ENCODE data around the gene LHFPL6. TPM values are rescaled to one million over a fixed set of nuclear protein-coding genes. Genes with fewer than 3 reads are reported as not detected.

Gene LHFPL6
- polyA plus RNA-seq (ENCODE audit: insufficient read length) = 48.9 TPM

DNA sequence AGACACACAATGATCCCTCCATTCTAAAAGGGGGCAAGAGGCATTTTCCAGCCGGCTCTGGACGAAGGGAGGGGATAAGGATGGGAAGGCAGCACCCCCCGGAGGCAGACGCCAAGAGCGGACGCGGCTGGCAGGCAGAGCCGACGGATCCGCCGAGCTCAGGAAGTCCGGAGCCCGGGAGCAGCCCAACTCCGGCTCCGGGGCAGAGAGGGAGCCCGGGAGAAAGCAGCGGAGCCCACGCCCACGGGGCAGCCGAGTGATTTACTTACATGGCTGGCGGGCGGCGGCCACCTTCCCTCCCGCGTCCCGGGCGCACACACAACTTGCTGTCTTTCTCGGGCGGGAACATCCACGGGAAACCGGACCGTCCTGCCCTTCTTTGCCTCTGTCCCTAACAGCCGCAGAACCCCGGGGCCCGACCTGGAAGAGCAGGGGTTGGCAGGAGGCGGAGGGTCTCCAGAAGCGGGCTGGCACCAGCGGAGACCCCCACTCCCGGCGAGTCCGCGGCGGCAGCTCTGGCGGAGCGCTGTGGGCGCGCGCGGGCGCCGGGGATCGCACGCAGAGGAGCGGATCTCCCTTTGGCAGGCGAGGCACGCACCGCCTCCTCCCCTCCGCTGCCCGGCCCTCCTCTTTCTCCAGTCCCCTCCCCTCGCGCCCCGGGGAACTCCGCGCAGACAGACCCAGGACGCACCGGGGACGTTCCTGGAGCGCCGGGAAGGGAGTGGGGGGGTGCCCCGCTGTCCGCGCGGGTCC lies at the start of gene LHFPL6:
TSS of gene LHFPL6 (minus strand) at position 580 of the 753 bp plus-strand sequence.
- no peak for DNase-seq (ENCODE audit: low read depth)

- DNase-seq (ENCODE audit: low read depth) = no peak
Observed at GRCh38 chr13:39646122-39646521, 43.1 kb upstream of the LHFPL6 start.

DNA sequence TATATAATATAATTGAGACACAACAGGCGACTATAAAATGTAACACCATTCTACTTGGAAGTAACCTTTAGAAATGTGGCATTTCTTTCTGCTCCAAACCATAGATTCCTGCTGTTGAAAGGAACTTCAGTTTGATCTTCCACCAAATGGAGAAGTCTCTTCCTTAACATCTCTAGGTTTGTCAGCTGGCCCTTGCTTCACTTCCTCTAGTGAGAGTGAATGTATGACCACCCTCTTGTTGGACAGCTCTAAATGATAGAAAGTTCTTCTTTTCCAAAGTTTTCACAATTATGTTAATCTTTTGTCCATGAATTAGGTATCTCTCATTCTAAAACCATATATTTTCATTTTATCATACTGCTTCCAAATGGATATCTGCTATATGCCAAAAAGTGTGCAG lies 38.7 kb upstream of the LHFPL6 start:
- no peak for DNase-seq (ENCODE audit: low read depth)

GRCh38 chr13:39637890-39638289 lies 34.9 kb upstream of the LHFPL6 start:
- no peak for DNase-seq (ENCODE audit: low read depth)

DNA sequence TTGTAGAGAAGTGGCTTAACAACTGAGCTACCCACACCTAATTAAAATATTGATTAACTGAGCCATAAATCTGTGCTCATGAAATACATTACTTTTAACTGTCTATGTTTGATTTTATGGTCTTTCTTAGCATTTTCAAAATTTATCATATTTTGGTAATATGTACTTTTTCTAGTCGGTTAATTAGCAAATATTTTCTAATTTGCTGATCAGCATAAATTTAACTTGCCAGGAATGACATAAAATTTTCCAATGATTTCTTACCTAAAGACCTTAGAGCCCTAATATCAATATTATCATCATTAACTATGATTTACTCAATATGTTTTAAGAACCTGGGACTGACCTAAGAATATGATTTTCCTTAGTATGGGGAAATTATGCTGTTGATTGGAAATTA lies 32.6 kb upstream of the LHFPL6 start:
- no peak for DNase-seq (ENCODE audit: low read depth)

- no peak for DNase-seq (ENCODE audit: low read depth)
Observed at GRCh38 chr13:39632994-39633393, 30.0 kb upstream of the LHFPL6 start.

GRCh38 chr13:39631307-39631706 lies 28.3 kb upstream of the LHFPL6 start:
- DNase-seq (ENCODE audit: low read depth) = no peak

DNA sequence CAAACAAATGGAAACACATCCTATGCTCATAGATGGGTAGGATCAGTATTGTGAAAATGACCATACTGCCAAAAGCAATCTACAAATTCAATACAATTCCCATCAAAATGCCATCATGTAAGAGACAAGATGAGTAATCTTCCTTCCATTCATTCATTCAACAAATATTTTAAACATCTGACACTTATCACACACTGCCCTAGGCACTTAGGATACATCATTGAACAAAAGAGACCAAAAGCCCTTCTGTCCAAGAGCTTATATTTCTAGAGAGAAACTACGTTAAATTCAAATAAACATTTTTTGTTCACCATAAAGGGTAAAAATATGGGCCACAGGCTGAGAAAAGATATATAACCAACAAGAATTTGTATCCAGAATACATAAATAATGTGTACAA lies 20.5 kb upstream of the LHFPL6 start:
- DNase-seq (ENCODE audit: low read depth) = no peak

GRCh38 chr13:39618561-39618960 lies 15.6 kb upstream of the LHFPL6 start:
- DNase-seq (ENCODE audit: low read depth) = no peak

DNA sequence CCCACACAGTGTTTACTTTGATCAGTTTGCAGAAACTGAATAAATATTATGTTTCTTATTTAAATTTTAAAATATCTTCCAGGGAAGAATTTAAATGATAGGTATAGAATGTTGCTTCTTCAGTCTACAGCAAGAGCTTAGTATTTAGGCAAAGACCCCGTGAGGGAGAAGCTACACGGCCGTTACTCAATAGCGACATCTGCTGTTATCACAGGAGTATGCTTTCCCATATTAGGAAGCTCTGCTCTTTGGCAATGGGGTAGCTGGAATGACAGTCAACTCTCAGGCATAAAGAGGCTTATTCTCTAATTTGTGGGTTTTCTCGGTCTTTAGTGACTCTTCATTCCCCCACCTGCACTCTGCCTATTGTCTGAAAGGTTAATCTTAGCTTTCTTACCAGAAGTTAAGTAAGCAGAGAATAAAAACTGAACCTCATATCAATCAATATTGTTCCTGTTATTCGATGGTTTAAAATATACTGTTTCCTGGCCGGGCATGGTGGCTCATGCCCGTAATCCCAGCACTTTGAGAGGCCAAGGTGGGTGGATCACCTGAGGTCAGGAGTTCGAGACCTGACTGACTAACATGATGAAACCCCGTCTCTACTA lies 13.2 kb upstream of the LHFPL6 start:
- DNase-seq (ENCODE audit: low read depth) = no peak

- DNase-seq (ENCODE audit: low read depth) = no peak
Observed at GRCh38 chr13:39612023-39612637, 9.1 kb upstream of the LHFPL6 start.

DNA sequence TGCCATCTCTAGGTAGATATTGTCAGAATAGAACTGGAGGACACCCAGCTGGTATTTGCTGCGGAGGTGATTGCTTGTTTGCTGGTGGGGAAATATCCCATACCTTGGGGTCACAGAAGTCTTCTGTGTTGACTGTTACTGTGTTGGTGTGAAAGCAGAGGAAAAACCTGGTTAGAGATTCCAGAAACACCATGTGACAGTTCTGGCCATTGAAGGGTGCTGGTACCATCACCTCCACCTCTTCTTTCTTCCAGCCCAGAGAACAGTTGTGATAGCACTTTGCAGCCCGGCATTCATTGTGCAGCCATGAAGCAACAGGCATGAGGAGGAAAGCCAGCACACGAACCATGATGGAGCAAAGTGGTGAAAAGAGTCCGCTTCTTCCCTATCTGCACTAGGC lies 4.9 kb upstream of the LHFPL6 start:
- no peak for DNase-seq (ENCODE audit: low read depth)

GRCh38 chr13:39605677-39606320 lies 2.8 kb upstream of the LHFPL6 start:
- no peak for DNase-seq (ENCODE audit: low read depth)

- DNase-seq (ENCODE audit: low read depth) = no peak
Observed at GRCh38 chr13:39604756-39605155, 1.8 kb upstream of the LHFPL6 start.

DNA sequence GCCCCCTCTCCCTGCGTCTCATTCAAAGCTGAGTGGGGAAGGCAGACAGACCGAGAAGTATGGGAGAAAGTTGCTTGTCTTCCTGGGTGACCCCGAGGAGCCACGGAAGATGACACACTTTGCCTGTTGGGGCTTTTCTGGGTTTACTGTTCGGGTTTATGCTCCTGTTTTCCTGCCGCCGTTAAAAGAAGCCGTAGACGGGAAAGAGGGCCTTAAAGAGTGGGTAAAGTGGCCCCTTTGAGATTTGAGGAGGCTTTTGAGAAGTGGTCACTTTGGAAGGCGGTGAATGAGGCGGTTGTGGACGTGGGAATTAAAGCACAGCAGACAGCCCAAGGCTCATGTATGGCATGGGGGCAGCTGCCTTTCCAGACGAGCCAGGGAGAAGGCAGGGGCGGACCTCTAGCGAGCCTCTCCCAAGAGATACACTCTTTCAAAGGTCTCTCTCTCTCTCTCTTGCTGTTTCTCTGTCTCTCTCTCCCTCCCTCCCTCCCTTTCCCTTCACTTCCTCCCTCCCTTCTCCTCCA lies 493 bp upstream of the LHFPL6 start:
- no peak for DNase-seq (ENCODE audit: low read depth)

- DNase-seq (ENCODE audit: low read depth) = no peak
Observed at GRCh38 chr13:39602277-39602613, 748 bp downstream of the LHFPL6 start.

GRCh38 chr13:39601636-39602035 lies 1.4 kb downstream of the LHFPL6 start:
- DNase-seq (ENCODE audit: low read depth) = no peak

DNA sequence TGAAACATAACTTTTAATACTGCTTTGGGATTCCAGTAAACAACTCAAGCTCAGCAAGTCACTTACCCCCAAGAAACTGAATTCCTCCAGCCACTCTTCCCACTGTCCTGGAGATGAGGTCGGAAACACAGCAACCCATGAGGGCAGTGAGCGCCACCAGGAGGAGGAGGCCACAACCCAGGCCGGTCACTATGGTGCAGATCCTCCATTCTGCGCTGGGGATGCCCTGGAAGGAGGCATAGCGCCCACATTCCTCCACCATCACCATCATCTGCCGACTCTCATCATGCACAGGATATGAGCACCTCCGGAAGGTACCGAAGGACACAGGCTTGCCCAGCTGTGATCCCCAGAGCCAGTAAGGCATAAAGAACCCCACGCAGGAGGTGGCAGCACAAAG lies 2.2 kb downstream of the LHFPL6 start:
- DNase-seq (ENCODE audit: low read depth) = no peak

DNA sequence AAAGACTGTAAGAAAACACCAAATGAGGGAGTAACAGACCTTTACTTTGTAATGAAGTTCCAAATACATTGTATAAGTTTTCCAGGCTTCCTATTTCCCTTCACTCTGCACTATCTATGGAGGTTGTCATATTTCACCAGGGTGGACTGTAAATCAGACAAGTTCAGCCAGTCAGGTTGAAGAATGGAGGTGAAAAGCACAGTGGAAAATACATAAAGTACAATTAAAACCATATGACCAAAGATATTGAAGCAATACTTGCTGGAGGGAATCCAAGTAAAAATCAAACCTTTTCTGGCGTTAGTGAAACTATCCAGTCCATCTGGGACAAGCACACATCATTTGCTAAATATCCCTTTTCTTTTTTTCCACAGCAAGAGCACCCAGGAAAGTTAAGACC lies 3.2 kb downstream of the LHFPL6 start:
- DNase-seq (ENCODE audit: low read depth) = no peak

DNA sequence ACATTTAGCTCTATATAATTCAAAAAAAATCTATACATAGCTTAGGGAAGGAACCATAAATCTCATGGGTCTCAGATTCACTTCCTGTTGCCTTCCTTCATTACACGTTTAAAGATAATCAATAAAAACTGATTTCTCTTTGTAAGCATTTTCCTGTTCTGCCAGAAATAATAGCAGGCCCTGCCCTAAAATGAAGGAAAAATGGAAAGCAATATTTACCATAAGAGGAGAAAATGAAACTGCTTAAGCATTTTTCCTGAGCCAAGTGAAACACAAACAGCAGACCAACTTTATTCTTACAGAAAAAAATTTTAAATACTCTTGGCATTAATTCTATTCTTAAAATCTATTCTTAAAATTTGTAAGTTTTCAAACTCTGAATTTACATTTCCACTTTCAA lies 4.0 kb downstream of the LHFPL6 start:
- no peak for DNase-seq (ENCODE audit: low read depth)

- no peak for DNase-seq (ENCODE audit: low read depth)
Observed at GRCh38 chr13:39597838-39598237, 5.2 kb downstream of the LHFPL6 start.

DNA sequence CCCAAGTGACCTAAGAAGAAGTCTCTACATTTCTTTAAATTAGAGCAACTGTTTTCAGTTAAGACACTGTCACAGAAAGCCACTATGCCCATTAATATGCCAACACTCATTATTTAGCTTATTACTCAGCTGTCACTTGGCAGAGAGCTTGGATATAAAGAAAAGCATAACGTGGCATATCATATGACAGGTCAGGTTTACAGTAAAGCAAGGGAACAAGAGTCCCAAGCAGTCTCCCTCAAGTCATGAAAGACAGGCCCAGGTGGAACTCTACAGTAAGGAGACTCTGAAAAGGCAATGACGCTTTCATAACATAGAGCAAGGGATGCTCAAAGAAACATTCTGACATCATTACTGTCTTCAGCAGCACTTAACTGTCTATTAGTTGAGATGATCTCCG lies 6.3 kb downstream of the LHFPL6 start:
- DNase-seq (ENCODE audit: low read depth) = no peak

DNA sequence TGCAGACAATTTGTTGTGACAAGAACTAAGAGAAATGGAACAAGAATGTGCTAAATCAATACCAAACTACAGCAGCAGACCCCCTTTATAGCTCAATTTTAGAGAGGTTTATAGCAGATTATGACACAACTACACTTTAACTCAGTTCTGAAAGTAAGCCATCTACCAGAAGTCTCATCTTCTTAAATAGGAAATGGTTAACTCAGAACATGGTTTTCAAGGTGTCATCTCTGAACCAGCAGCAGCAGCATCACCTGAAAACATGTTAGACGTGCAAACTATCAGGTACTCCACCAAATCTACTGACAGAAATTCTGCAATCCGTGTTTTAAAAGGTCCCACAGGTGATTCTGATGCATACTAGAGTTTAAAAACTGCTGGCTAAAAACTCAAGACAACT lies 6.8 kb downstream of the LHFPL6 start:
- DNase-seq (ENCODE audit: low read depth) = no peak
